Testis (tissue), 3 donors: Measurements from ENCODE around the gene RPL12. TPM values are rescaled to one million over a fixed set of nuclear protein-coding genes. Genes with fewer than 3 reads are reported as not detected.

ENCODE experiments used
- DNase-seq: peaks from one replicate; pipeline ENCODE4 v3.0.0-alpha.2; 2019
- H3K27ac ChIP-seq, 2 donors: fragments of 200-600 bp; sonication (generic); one replicate each; pipeline ENCODE4 v1.5.1; 2019
- H3K27me3 ChIP-seq: fragments of 200-600 bp; sonication (generic); one replicate; pipeline ENCODE4 v1.5.1; 2019
- H3K36me3 ChIP-seq: fragments of 200-600 bp; sonication (generic); one replicate; pipeline ENCODE4 v1.5.1; 2017; ENCODE audit warnings: low read depth; ENCODE audit errors: missing control alignments
- H3K4me1 ChIP-seq: fragments of 200-600 bp; sonication (generic); one replicate; pipeline ENCODE4 v1.5.1; 2019
- H3K4me3 ChIP-seq, 2 donors: fragments of 200-600 bp; sonication (generic); one replicate each; pipeline ENCODE4 v1.5.1; 2017 to 2019
- H3K9me3 ChIP-seq: fragments of 200-600 bp; sonication (generic); one replicate; pipeline ENCODE4 v1.5.1; 2017
- POLR2A ChIP-seq: fragments of 450-650 bp; IDR thresholded peaks from one replicate; pipeline ENCODE4 v1.6.1; 2017; ENCODE audit warnings: antibody characterized with exemption, mild to moderate bottlenecking, moderate library complexity
- WGBS, 2 donors: methylation state at CpG; one replicate each; pipeline ENCODE4 v1.1.5; 2018; 5-methylcytosine and 5-hydroxymethylcytosine counted together
- intact Hi-C: fragments of 100-400 bp; cut with DNase I; formaldehyde crosslinking; loops from one replicate; pipeline ENCODE4 v1.15.1; 2023; ENCODE audit warnings: low total_unique reads
- polyA plus RNA-seq: library from polyadenylated mRNA; stranded (reverse); fragments of 350-450 nt; fragmentation: Illumina TruSeq; extraction: RNeasy Lipid Tissue Mini Kit (QIAGEN cat#74804); gene quantifications from one replicate; pipeline ENCODE4 v1.2.3, GENCODE V29; 2014; ENCODE audit warnings: low read depth, low replicate concordance; ENCODE audit not compliant: insufficient read depth
- total RNA-seq, 2 donors: library from RNA; depleted of rRNA; stranded (reverse); fragments of >200 nt; gene quantifications; one replicate each; pipeline ENCODE4 v1.2.3, GENCODE V29; 2016
- TF ChIP-seq, protein P1 (sequence below), 3 experiments: fragments of 450-650 bp in 2 of 3; fragments of 200-600 bp in 1 of 3; sonication (generic) in 1 of 3; IDR thresholded peaks; one replicate each; pipeline ENCODE4 v1.5.1; 2016 to 2019; ENCODE audit warnings: antibody characterized with exemption in 3 of 3, mild to moderate bottlenecking in 2 of 3, moderate library complexity in 1 of 3

RPL12 gene
- total and polyA plus RNA-seq, 3 donors from 2014 or later, result 499 to 1,237 (median 950) TPM

DNA sequence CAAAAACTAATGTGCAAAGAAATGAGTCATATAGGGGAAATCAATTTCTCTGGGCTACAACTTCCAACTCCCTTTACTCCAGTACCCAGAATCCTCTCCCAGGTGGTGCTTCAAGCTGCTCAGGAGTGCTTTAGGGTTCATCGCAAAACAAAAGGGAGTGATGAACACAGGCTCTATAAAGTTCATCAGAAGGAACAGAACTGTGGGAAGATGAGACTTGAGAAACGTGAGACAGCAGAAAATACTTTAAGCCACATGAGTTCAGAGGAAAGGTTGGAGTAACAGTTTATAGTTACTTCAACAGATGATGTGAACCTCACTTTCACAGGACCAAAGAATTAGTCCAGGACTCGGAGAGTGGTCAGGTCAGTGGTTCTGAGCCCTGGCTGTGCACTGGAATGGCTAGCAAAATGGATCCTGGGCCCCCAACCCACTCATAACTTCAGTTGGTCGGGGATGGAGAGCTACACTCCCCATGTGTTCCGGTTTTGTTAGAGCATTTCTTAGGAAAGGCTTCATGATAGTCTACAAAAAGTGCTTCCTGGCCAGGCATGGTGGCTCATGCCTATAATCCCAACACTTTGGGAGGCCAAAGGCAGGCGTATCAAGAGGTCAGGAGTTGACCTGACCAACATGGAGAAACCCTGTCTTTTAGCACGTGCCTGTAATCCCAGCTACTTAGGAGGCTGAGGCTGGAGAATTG, 4.3 kb downstream of the RPL12 start:
- Histone ChIP-seq H3K27me3 (no peaks in the 10 kb centered on the region), H3K9me3 (no peaks in the 10 kb centered on the region), H3K4me3 (no peak overlapping the region), H3K36me3 (no peaks in the 10 kb centered on the region), H3K27ac (no peak overlapping the region), H3K4me1 (peaks cover 14% of the 10 kb centered on the region)
- no peak for DNase-seq
- intact Hi-C loops, result no loop called here
- TF ChIP-seq, protein P1, sequence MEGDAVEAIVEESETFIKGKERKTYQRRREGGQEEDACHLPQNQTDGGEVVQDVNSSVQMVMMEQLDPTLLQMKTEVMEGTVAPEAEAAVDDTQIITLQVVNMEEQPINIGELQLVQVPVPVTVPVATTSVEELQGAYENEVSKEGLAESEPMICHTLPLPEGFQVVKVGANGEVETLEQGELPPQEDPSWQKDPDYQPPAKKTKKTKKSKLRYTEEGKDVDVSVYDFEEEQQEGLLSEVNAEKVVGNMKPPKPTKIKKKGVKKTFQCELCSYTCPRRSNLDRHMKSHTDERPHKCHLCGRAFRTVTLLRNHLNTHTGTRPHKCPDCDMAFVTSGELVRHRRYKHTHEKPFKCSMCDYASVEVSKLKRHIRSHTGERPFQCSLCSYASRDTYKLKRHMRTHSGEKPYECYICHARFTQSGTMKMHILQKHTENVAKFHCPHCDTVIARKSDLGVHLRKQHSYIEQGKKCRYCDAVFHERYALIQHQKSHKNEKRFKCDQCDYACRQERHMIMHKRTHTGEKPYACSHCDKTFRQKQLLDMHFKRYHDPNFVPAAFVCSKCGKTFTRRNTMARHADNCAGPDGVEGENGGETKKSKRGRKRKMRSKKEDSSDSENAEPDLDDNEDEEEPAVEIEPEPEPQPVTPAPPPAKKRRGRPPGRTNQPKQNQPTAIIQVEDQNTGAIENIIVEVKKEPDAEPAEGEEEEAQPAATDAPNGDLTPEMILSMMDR (IDR thresholded peaks at IDR 0.05), result no peak
- no peak for TF ChIP-seq POLR2A
- 82 to 88% methylated on average over 7 of the region's 7 CpGs for WGBS, 2 donors

DNA sequence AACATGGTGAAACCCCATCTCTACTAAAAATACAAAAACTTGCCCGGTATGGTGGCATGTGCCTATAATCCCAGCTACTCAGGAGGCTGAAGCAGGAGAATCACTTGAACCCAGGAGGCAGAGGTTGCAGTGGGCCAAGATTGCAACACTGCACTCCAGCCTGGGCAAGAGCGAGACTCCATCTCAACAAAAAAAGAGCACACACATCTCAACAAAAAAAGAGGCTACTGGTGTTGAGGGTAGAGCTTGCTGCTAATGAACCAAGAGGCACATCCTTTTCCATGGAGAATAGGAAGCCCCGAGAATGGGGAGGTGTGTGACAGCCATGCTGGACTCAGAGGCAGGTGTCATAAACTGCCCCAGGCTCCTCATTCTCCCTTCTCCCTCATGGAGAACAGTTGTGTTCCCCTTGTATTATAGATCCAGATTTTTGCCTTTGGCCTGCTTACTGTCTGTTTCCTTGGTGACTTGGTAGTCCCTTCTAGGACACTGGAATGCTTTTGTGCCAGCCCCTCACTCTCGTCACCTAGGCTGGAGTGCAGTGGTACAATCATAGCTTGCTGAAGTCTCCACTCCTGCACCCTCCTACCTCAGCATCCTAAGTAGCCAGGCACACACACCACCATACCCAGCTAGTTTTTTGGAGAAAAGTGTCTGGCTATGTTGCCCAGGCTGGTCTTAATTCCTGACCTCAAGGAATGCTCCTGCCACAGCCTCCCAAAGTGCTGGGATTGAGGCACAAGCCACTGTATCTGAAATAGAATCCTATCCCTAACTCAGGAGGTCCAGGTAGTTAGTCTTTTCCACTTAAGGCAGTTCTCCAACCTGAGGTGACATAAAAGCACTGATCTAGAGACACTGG, 5.1 kb downstream of the RPL12 start:
- TF ChIP-seq, protein P1 (IDR thresholded peaks at IDR 0.05), result no peak
- no peak for TF ChIP-seq POLR2A
- Histone ChIP-seq H3K4me1 (peaks cover 14% of the 10 kb centered on the region), H3K4me3 (no peak overlapping the region), H3K9me3 (no peaks in the 10 kb centered on the region), H3K27ac (no peak overlapping the region), H3K27me3 (no peaks in the 10 kb centered on the region), H3K36me3 (no peaks in the 10 kb centered on the region)
- DNase-seq, result no peak
- intact Hi-C loops, result no loop called here
- WGBS, 2 donors, result 86 to 89% methylated on average over 4 of the region's 4 CpGs

DNA sequence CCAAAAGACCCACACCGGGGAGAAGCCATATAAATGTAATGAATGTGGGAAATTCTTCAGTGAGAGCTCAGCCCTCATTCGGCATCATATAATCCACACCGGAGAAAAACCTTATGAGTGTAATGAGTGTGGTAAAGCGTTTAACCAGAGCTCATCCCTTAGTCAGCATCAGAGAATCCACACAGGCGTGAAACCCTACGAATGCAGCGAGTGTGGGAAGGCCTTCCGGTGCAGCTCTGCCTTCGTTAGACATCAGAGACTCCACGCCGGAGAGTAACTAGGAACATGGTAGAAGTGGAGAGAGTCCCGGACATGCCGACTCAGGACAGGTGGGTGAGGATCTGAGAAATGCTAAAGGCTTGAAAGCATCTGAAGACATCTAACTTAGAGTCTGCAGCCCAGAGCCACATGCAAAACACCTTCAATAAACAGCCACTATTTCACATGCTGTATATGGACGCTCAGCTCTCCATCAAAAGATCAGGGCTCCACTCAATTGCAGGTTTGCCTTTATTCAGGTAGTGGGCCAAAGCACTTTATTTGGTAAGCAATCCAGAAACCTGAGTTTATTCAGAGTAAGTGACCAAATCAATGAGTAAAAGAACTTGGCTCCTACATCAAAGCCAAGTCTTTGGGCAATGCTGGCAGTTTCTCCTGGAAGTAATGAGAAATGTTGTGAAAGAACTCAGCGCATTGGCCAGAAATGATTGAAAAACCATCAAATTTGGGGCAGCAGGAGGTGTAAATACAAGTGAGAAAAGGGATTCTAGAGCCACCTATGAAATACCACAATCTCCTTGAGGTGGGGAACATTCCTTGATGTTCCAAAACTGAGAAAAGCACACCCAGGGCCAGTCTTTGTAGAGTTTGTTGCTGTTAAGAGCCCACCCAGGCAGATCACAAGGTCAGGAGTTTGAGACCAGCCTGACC, 6.0 kb downstream of the RPL12 start:
- peaks cover 10% of the 10 kb centered on the region for H3K4me1 ChIP-seq
- H3K36me3 ChIP-seq, result no peaks in the 10 kb centered on the region
- TF ChIP-seq, protein P1 (IDR thresholded peaks at IDR 0.05), result no peak
- TF ChIP-seq POLR2A, result no peak
- WGBS, 2 donors, result 97% methylated on average over 15 of the region's 15 CpGs
- H3K4me3 ChIP-seq, result no peak overlapping the region
- intact Hi-C loops, result no loop called here
- no peak for DNase-seq
- no peaks in the 10 kb centered on the region for H3K27me3 ChIP-seq
- no peaks in the 10 kb centered on the region for H3K9me3 ChIP-seq
- H3K27ac ChIP-seq, result no peak overlapping the region

GRCh38 chr9:127444283-127444920, 6.8 kb downstream of the RPL12 start:
- H3K36me3 ChIP-seq, result no peaks in the 10 kb centered on the region
- H3K4me1 ChIP-seq, result peaks cover 2% of the 10 kb centered on the region
- H3K9me3 ChIP-seq, result no peaks in the 10 kb centered on the region
- DNase-seq, result no peak
- WGBS, 2 donors, result 88 to 92% methylated on average over 17 of the region's 17 CpGs
- TF ChIP-seq POLR2A, result no peak
- TF ChIP-seq, protein P1 (IDR thresholded peaks at IDR 0.05), result no peak
- no peak overlapping the region for H3K4me3 ChIP-seq
- intact Hi-C loops, result no loop called here
- H3K27me3 ChIP-seq, result no peaks in the 10 kb centered on the region
- no peak overlapping the region for H3K27ac ChIP-seq
